K562 (cell line): ENCODE results near the gene DHDH. TPM values are rescaled to one million over a fixed set of nuclear protein-coding genes. Genes with fewer than 3 reads are reported as not detected.
A peak's percentile ranks its signal among the peaks of the same experiment; 100 is the strongest.

Source experiments
- CREBBP ChIP-seq: IDR thresholded peaks from one replicate; pipeline ENCODE4 v1.6.1; 2012; ENCODE audit warnings: low read depth, mild to moderate bottlenecking, control low read depth, inconsistent platforms, low read length
- MAFG ChIP-seq: fragments of 450-650 bp; conservative IDR thresholded peaks from 2 replicates; pipeline ENCODE4 v1.6.1; 2016; ENCODE audit warnings: missing genetic modification characterization, missing compliant biosample characterization
- MYBL2 ChIP-seq, 2 experiments: fragments of 450-650 bp in 1 of 2; sonication (generic) in 1 of 2; formaldehyde crosslinking in 1 of 2; IDR thresholded peaks; 2 replicates each; pipeline versions ENCODE4 v1.6.1 to v1.8.1; 2017 to 2022; ENCODE audit warnings: borderline replicate concordance in 1 of 2, inconsistent platforms in 1 of 2, low read depth in 1 of 2, mild to moderate bottlenecking in 1 of 2, missing genetic modification reagents in 1 of 2, moderate library complexity in 1 of 2
- NR2F6 ChIP-seq: fragments of 450-650 bp; formaldehyde crosslinking; IDR thresholded peaks from 2 replicates; pipeline ENCODE4 v1.4.0; 2020; ENCODE audit warnings: mild to moderate bottlenecking
- POLR3A ChIP-seq: IDR thresholded peaks from 2 replicates; pipeline ENCODE4 v1.6.1; 2011; ENCODE audit warnings: borderline replicate concordance, mild to moderate bottlenecking, moderate library complexity; ENCODE audit not compliant: insufficient read length, insufficient read depth; ENCODE audit errors: extremely low read depth
- SOX6 ChIP-seq: fragments of 450-650 bp; IDR thresholded peaks from 2 replicates; pipeline ENCODE4 v1.6.1; 2014; ENCODE audit warnings: mild to moderate bottlenecking
- TGIF2 ChIP-seq: sonication (generic); formaldehyde crosslinking; IDR thresholded peaks from 2 replicates; pipeline ENCODE4 v1.8.1; 2022; ENCODE audit warnings: mild to moderate bottlenecking, missing genetic modification reagents, moderate library complexity
- TSHZ1 ChIP-seq: fragments of 250-450 bp; sonication (Bioruptor Pico); IDR thresholded peaks from 2 replicates; pipeline ENCODE4 v1.4.0; 2020; ENCODE audit warnings: mild to moderate bottlenecking, moderate library complexity
- U2AF2 ChIP-seq: fragments of 200-400 bp; formaldehyde crosslinking; optimal IDR thresholded peaks from 2 replicates; pipeline ENCODE3; 2017; ENCODE audit warnings: low read depth, mild to moderate bottlenecking, low read length
- ZEB2 ChIP-seq: fragments of 450-650 bp; IDR thresholded peaks from 2 replicates; pipeline ENCODE4 v1.6.1; 2016
- ZFP91 ChIP-seq: sonication (generic); formaldehyde crosslinking; IDR thresholded peaks from 2 replicates; pipeline ENCODE4 v1.8.0; 2022; ENCODE audit warnings: mild to moderate bottlenecking, missing genetic modification reagents
- ZNF146 ChIP-seq: IDR thresholded peaks from one replicate; pipeline ENCODE4 v1.6.1; 2018; ENCODE audit warnings: missing compliant biosample characterization; ENCODE audit not compliant: unreplicated experiment
- ZNF445 ChIP-seq: fragments of 250-450 bp; sonication (Bioruptor Pico); IDR thresholded peaks from 2 replicates; pipeline ENCODE4 v1.4.0; 2020; ENCODE audit warnings: low read depth, mild to moderate bottlenecking, moderate library complexity
- ZNF764 ChIP-seq: fragments of 250-450 bp; sonication (Bioruptor Pico); IDR thresholded peaks from 2 replicates; pipeline ENCODE4 v1.4.0; 2020; ENCODE audit warnings: low read depth, mild to moderate bottlenecking, moderate library complexity
- polyA plus RNA-seq, 8 experiments: library from polyadenylated mRNA; depleted of rRNA in 4 of 8; stranded (reverse) in 5 of 8; unstranded in 3 of 8; fragments of >200 nt; fragmentation: Nextera tagmentation in 2 of 8; fragmentation: Illumina TruSeq in 1 of 8; extraction: Ambion mirVana in 2 of 8; extraction: Trizol in 1 of 8; gene quantifications; 2 replicates each; pipeline versions ENCODE4 v1.2.1 to v1.2.3, GENCODE V29; 2011 to 2014; ENCODE audit warnings: inconsistent platforms in 1 of 8, missing spikeins in 1 of 8
- total RNA-seq, 7 experiments: library from RNA; depleted of rRNA in 6 of 7; stranded (reverse); fragments of >200 nt in 6 of 7; fragmentation: Illumina TruSeq in 2 of 7; extraction: Trizol in 2 of 7; gene quantifications; 2 replicates each; pipeline versions ENCODE4 v1.2.1 to v1.2.3, GENCODE V29; 2011 to 2021; ENCODE audit warnings: low replicate concordance in 1 of 7
- TF ChIP-seq, protein P1 (sequence below): sonication (generic); formaldehyde crosslinking; IDR thresholded peaks from 2 replicates; pipeline ENCODE4 v1.8.0; 2023; ENCODE audit warnings: mild to moderate bottlenecking, missing genetic modification reagents
- TF ChIP-seq, protein P2 (sequence below): fragments of 450-650 bp; IDR thresholded peaks from 2 replicates; pipeline ENCODE4 v1.6.1; 2017; ENCODE audit warnings: antibody characterized with exemption, mild to moderate bottlenecking

The DHDH gene
- total and polyA plus RNA-seq, 9 of the 15 experiments (the other 6 are each of a cell fraction or from before 2014, with no cell fraction given) = 0.37 to 1.9 (median 0.87) TPM

GRCh38 chr19:48975947-48976847 is 42.7 kb downstream of the DHDH start (continued):
- TF ChIP-seq, protein P1, sequence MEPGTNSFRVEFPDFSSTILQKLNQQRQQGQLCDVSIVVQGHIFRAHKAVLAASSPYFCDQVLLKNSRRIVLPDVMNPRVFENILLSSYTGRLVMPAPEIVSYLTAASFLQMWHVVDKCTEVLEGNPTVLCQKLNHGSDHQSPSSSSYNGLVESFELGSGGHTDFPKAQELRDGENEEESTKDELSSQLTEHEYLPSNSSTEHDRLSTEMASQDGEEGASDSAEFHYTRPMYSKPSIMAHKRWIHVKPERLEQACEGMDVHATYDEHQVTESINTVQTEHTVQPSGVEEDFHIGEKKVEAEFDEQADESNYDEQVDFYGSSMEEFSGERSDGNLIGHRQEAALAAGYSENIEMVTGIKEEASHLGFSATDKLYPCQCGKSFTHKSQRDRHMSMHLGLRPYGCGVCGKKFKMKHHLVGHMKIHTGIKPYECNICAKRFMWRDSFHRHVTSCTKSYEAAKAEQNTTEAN (CRISPR knock-in tag) = no peak
- TF ChIP-seq U2AF2 = no peak
- TF ChIP-seq MAFG = no peak
- TF ChIP-seq ZNF146 (CRISPR knock-in tag) = no peak
- TF ChIP-seq ZNF764 (CRISPR knock-in tag) = no peak
- TF ChIP-seq, protein P2, sequence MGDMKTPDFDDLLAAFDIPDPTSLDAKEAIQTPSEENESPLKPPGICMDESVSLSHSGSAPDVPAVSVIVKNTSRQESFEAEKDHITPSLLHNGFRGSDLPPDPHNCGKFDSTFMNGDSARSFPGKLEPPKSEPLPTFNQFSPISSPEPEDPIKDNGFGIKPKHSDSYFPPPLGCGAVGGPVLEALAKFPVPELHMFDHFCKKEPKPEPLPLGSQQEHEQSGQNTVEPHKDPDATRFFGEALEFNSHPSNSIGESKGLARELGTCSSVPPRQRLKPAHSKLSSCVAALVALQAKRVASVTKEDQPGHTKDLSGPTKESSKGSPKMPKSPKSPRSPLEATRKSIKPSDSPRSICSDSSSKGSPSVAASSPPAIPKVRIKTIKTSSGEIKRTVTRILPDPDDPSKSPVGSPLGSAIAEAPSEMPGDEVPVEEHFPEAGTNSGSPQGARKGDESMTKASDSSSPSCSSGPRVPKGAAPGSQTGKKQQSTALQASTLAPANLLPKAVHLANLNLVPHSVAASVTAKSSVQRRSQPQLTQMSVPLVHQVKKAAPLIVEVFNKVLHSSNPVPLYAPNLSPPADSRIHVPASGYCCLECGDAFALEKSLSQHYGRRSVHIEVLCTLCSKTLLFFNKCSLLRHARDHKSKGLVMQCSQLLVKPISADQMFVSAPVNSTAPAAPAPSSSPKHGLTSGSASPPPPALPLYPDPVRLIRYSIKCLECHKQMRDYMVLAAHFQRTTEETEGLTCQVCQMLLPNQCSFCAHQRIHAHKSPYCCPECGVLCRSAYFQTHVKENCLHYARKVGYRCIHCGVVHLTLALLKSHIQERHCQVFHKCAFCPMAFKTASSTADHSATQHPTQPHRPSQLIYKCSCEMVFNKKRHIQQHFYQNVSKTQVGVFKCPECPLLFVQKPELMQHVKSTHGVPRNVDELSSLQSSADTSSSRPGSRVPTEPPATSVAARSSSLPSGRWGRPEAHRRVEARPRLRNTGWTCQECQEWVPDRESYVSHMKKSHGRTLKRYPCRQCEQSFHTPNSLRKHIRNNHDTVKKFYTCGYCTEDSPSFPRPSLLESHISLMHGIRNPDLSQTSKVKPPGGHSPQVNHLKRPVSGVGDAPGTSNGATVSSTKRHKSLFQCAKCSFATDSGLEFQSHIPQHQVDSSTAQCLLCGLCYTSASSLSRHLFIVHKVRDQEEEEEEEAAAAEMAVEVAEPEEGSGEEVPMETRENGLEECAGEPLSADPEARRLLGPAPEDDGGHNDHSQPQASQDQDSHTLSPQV = peak; percentile 91
- no peak for TF ChIP-seq TSHZ1
- no peak for TF ChIP-seq TGIF2 (CRISPR knock-in tag)
- no peak for TF ChIP-seq SOX6
- TF ChIP-seq POLR3A = no peak
- TF ChIP-seq ZEB2 = no peak
- no peak for TF ChIP-seq MYBL2 (IDR thresholded peaks at IDR 0.05; ENCODE audit: low read depth)
- no peak for TF ChIP-seq MYBL2 (CRISPR knock-in tag; IDR thresholded peaks at IDR 0.05; ENCODE audit: borderline replicate concordance)
- TF ChIP-seq ZNF445 (CRISPR knock-in tag) = no peak
- no peak for TF ChIP-seq ZFP91
- no peak for TF ChIP-seq CREBBP
- no peak for TF ChIP-seq NR2F6
